Endothelial cell of umbilical vein (primary cell): ENCODE results near the gene CDT1. TPM values are rescaled to one million over a fixed set of nuclear protein-coding genes. Genes with fewer than 3 reads are reported as not detected.

Experiments
- BruUV-seq: library from RNA; stranded (reverse); fragments of 400-500 nt; replicated peaks from 2 replicates; lab custom pipeline; 2021; lab: Mats Ljungman, UMichigan
- CTCF ChIA-PET: fragments of 300-600, 350-600 bp; sonication (Branson Sonifier 250); formaldehyde crosslinking; loops from one replicate; lab custom pipeline; 2021; ENCODE audit warnings: antibody characterized with exemption, inconsistent platforms; lab: Charles Lee
- POLR2A ChIA-PET: fragments of 300-600, 350-600 bp; sonication (Branson Sonifier 250); formaldehyde crosslinking; loops from one replicate; lab custom pipeline; 2021; ENCODE audit warnings: antibody characterized with exemption, inconsistent platforms; lab: Charles Lee
- DNase-seq: peaks from one replicate; pipeline ENCODE4 v3.0.0-alpha.2; 2011; ENCODE audit warnings: low read depth, low spot score
- FAIRE-seq: peaks from 2 replicates; lab custom pipeline; 2011; peaks lifted over from hg19 to GRCh38; lab: Jason Lieb, UNC
- H2AFZ ChIP-seq: 2 replicates; pipeline ENCODE4 v1.6.0; 2012; ENCODE audit warnings: low read depth, low read length, control low read depth, inconsistent platforms
- H3K27ac ChIP-seq: 2 replicates; pipeline ENCODE4 v1.5.1; 2011; ENCODE audit warnings: low read depth, mild to moderate bottlenecking, control low read depth, low read length, moderate library complexity; ENCODE audit not compliant: insufficient read depth
- H3K27me3 ChIP-seq, 2 experiments: 2 replicates each; pipeline versions ENCODE4 v1.6.0 to v1.6.1; 2011; ENCODE audit warnings: low read length in 2 of 2, mixed read lengths in 1 of 2; ENCODE audit not compliant: control insufficient read depth in 2 of 2, insufficient read depth in 2 of 2
- H3K36me3 ChIP-seq, 2 experiments: 2 replicates in 1 of 2; 3 replicates in 1 of 2; pipeline ENCODE4 v1.5.1; 2011; ENCODE audit warnings: low read length in 2 of 2, mild to moderate bottlenecking in 1 of 2, moderate library complexity in 1 of 2; ENCODE audit not compliant: control insufficient read depth in 2 of 2, insufficient read depth in 2 of 2; ENCODE audit errors: extremely low read depth in 1 of 2
- H3K4me1 ChIP-seq: 3 replicates; pipeline ENCODE4 v1.5.1; 2011; ENCODE audit warnings: mild to moderate bottlenecking, low read length; ENCODE audit not compliant: control insufficient read depth, insufficient read depth; ENCODE audit errors: extremely low read depth
- H3K4me2 ChIP-seq: 2 replicates; pipeline ENCODE4 v1.6.1; 2011; ENCODE audit warnings: low read length, control low read depth, mixed read lengths; ENCODE audit not compliant: insufficient read depth
- H3K4me3 ChIP-seq, 3 experiments: fragments of 200-600 bp in 1 of 3; sonication (generic), shearing (Covaris generic) in 1 of 3; replicated peaks in 1 of 3; 2 replicates each; pipeline ENCODE4 v1.5.1; 2011 to 2016; ENCODE audit warnings: control low read depth in 3 of 3, low read length in 3 of 3, mild to moderate bottlenecking in 2 of 3, inconsistent platforms in 1 of 3, low read depth in 1 of 3, moderate library complexity in 1 of 3; ENCODE audit not compliant: insufficient read depth in 1 of 3
- H3K79me2 ChIP-seq: 2 replicates; pipeline ENCODE4 v1.6.0; 2012; ENCODE audit warnings: low read length, inconsistent platforms; ENCODE audit not compliant: control insufficient read depth, insufficient read depth
- H3K9ac ChIP-seq: replicated peaks from 2 replicates; pipeline ENCODE3; 2011; ENCODE audit warnings: low read length, control low read depth; ENCODE audit not compliant: insufficient read depth; ENCODE audit errors: extremely low read depth
- H3K9me1 ChIP-seq: replicated peaks from 3 replicates; pipeline ENCODE4 v1.6.0; 2011; ENCODE audit warnings: mild to moderate bottlenecking, low read length; ENCODE audit not compliant: control insufficient read depth, insufficient read depth; ENCODE audit errors: extremely low read depth
- H3K9me3 ChIP-seq: replicated peaks from 2 replicates; pipeline ENCODE4 v1.5.1; 2012; ENCODE audit warnings: low read length, inconsistent platforms; ENCODE audit not compliant: control insufficient read depth, insufficient read depth
- H4K20me1 ChIP-seq: replicated peaks from 2 replicates; pipeline ENCODE3; 2011; ENCODE audit warnings: mild to moderate bottlenecking, low read length; ENCODE audit not compliant: control insufficient read depth, insufficient read depth; ENCODE audit errors: extremely low read depth
- CTCF ChIP-seq, 2 donors: IDR thresholded peaks; 1 replicate in 1 of 2; 2 replicates in 1 of 2; pipeline ENCODE4 v1.5.1; 2011; ENCODE audit warnings: low read length in 2 of 2, mild to moderate bottlenecking in 2 of 2, moderate library complexity in 2 of 2, control low read depth in 1 of 2, inconsistent platforms in 1 of 2, low read depth in 1 of 2; ENCODE audit not compliant: insufficient read depth in 1 of 2; ENCODE audit errors: extremely low read depth in 1 of 2
- EZH2 ChIP-seq: IDR thresholded peaks from 2 replicates; pipeline ENCODE4 v1.6.1; 2012; ENCODE audit warnings: borderline replicate concordance, low read depth, mild to moderate bottlenecking, moderate library complexity, low read length, inconsistent platforms; ENCODE audit not compliant: severe bottlenecking
- FOS ChIP-seq: IDR thresholded peaks from 2 replicates; pipeline ENCODE4 v1.6.1; 2011; ENCODE audit warnings: mild to moderate bottlenecking, low read length, moderate library complexity, borderline replicate concordance; ENCODE audit not compliant: insufficient read depth
- GATA2 ChIP-seq: IDR thresholded peaks from 2 replicates; pipeline ENCODE4 v1.7.0; 2011; ENCODE audit warnings: low read depth, mild to moderate bottlenecking, moderate library complexity, mixed read lengths, low read length; ENCODE audit not compliant: insufficient read length, insufficient read depth
- JUN ChIP-seq: IDR thresholded peaks from 2 replicates; pipeline ENCODE4 v1.6.1; 2011; ENCODE audit warnings: borderline replicate concordance, low read depth; ENCODE audit not compliant: insufficient read length, insufficient read depth
- MAX ChIP-seq: IDR thresholded peaks from 2 replicates; pipeline ENCODE4 v1.6.1; 2011; ENCODE audit not compliant: insufficient read depth, insufficient read length
- MYC ChIP-seq: IDR thresholded peaks from one replicate; pipeline ENCODE4 v1.6.1; 2011; ENCODE audit warnings: mild to moderate bottlenecking, low read depth, low read length
- POLR2A ChIP-seq: IDR thresholded peaks from 2 replicates; pipeline ENCODE4 v1.6.1; 2012; ENCODE audit warnings: low read depth, mild to moderate bottlenecking, control low read depth, low read length
- POLR2AphosphoS5 ChIP-seq: IDR thresholded peaks from 2 replicates; pipeline ENCODE4 v1.6.1; 2012; ENCODE audit warnings: low read depth, mild to moderate bottlenecking, control low read depth, low read length, moderate library complexity; ENCODE audit not compliant: insufficient read depth
- dilution Hi-C: fragments of 300-500 bp; cut with MboI; formaldehyde crosslinking; loops from one replicate; pipeline ENCODE4 v1.15.0; 2019; ENCODE audit warnings: low sequenced_read_pairs; ENCODE audit not compliant: extremely low pct_ligation_motif_present
- intact Hi-C: fragments of 100-400 bp; cut with micrococcal nuclease; formaldehyde crosslinking; loops from one replicate; pipeline ENCODE4 v1.10.0; 2022
- polyA plus RNA-seq, 4 experiments: library from polyadenylated mRNA; depleted of rRNA in 3 of 4; stranded (reverse) in 3 of 4; unstranded in 1 of 4; fragments of >200 nt; gene quantifications; 2 replicates each; pipeline versions ENCODE4 v1.2.1 to v1.2.3, GENCODE V29; 2011 to 2012; ENCODE audit warnings: missing spikeins in 1 of 4
- total RNA-seq: library from RNA; stranded (reverse); gene quantifications from 2 replicates; pipeline ENCODE4 v1.2.3, GENCODE V29; 2021

CDT1 gene
- total and polyA plus RNA-seq, 2 donors (not counting 3 experiments of a cell fraction or from before 2014, with no cell fraction given), result 15.6 to 30.6 TPM

- H2AFZ ChIP-seq, result no peak overlapping the region
- H3K4me1 ChIP-seq, result peaks cover 28% of the 10 kb centered on the region
- intact Hi-C loops (no loop called here), dilution Hi-C loops (no loop called here)
- no peaks in the 10 kb centered on the region for H3K36me3 ChIP-seq
- no peak overlapping the region for H3K27ac ChIP-seq
- H3K9me3 ChIP-seq, result no peaks in the 10 kb centered on the region
- no peak for TF ChIP-seq MYC
- TF ChIP-seq POLR2A, result no peak
- TF ChIP-seq EZH2, result no peak
- TF ChIP-seq MAX, result no peak
- TF ChIP-seq CTCF (IDR thresholded peaks at IDR 0.05; ENCODE audit: extremely low read depth in 1 of 2, insufficient read depth in 1 of 2, low read depth in 1 of 2, low read length in 2 of 2), result no peak
- no peak for TF ChIP-seq POLR2AphosphoS5
- TF ChIP-seq GATA2, result no peak
- TF ChIP-seq JUN, result no peak
- TF ChIP-seq FOS, result no peak
- H3K79me2 ChIP-seq, result peaks cover 95% of the 10 kb centered on the region
- no peaks in the 10 kb centered on the region for H3K27me3 ChIP-seq
- no peak overlapping the region for H3K4me2 ChIP-seq
- no peaks in the 10 kb centered on the region for H4K20me1 ChIP-seq
- no TSS peak for BruUV-seq
- CTCF ChIA-PET, result interaction anchor here (1.2 to 3.2 kb wide), 3 partner anchors 8 to 36 kb away, joined by 3 to 21 read pairs (median 17); partner anchors contain the start of gene PIEZO1
- FAIRE-seq (peak; percentile 78), DNase-seq (peak; percentile 56)
- no peaks in the 10 kb centered on the region for H3K9me1 ChIP-seq
- POLR2A ChIA-PET, result interaction anchor here (1.7 kb wide), 1 partner anchor 9 kb away, joined by 7 read pairs; no protein-coding TSS in a partner anchor
- no peak overlapping the region for H3K4me3 ChIP-seq
- H3K9ac ChIP-seq, result no peak overlapping the region
Measured at GRCh38 chr16:88773812-88774291, 29.7 kb upstream of the CDT1 start.
